HG02852 (cell line): ENCODE measurements around the gene POTEC.
"Not testable (repeated sequence)": the region's sequence is repeated elsewhere in the genome, so short reads cannot be mapped to it uniquely, and the experiment has no call there.

Source experiments
- ATAC-seq: cut with Tn5 transposase; IDR thresholded peaks from one replicate; pipeline ENCODE4 v1.9.1; 2021; ENCODE audit warnings: mild to moderate bottlenecking, moderate library complexity; ENCODE audit not compliant: unreplicated experiment

POTEC gene

DNA sequence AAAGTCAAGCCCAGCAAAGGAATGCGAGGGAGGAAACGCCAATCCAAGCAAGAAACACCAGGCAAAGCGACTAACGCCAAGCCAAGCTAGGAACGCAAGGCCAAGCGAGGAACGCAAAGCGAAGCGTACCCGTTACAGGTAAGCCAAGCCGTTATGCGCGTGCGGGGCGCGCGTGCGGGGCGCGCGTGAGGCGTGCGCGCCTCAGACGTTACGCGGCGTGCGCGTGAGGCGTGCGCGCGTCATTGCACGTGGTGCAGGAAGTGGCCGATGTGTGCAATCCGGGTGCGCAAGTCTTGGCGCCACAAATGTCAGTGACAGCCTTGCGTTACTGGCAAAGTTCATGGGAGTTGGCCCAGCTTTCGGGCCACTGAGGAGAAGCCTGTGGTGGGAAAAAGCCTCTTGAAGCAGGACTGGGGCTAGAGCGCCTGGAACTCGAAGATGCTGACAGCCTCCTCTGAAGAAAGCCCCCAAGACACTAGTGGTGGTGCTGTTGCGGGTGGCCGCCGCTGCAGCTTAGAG, at the start of gene POTEC:
Gene POTEC (minus strand): TSS at position 155 of the 519 bp plus-strand sequence. CDS start 454 bp downstream, outside the sequence.
- not testable (repeated sequence) for ATAC-seq

DNA sequence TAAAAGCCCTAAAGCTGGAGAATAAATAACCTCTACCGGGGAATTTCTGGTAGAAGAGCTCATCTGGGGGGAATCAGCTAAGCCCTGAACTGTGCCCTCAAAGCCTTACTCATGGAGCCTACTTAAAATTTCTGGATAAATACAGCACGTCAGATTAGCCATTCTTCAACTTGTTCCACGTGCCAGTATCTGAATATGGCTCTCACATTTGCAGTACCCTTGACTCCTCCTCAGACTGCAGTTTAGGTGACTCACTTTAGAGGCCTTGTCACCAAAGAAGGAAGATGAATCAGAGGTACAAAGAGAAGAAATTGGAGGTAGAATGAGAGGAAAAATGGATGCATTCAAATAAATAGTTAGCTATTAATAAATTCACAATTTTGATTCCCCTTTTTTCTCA, 34.6 kb upstream of the POTEC start:
- ATAC-seq: no peak

DNA sequence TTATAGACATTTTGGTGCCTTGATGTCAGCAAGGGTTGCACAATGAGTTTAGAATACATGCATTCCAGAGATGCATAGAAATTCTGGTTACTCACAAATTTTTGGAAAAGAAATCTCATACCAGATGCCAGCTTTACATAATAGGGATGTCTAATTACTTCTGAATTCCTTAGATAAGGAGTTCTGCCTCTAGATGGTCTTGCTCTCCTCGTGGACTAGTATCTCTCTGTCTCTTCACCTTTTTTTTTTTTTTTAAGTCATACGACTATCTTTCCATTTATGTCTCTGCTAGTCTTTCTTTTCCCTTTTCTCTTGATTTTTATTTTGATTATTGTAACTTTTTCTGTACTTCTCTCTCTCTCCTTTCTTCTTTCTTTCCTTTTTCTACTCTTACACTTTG, 16.1 kb upstream of the POTEC start:
- not testable (repeated sequence) for ATAC-seq

DNA sequence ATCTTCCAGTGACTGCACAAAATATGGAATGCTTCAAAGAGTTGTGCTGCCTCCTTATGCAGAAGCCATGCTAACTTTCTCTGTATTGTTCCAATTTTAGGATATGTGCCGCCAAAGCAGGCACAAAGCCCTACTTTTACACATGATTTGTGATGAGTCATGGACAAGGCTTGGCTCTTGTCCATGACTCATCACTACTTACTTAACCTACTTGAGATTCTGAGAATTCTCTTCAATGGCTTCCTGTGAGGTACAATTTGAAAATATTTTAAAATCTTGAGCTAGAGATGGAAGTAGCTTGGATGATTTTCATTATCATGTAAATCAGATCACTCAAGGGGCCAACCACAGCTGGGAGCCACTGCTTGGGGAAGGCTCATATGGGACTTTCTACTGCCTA, 11.7 kb downstream of the POTEC start:
- ATAC-seq: not testable (repeated sequence)

DNA sequence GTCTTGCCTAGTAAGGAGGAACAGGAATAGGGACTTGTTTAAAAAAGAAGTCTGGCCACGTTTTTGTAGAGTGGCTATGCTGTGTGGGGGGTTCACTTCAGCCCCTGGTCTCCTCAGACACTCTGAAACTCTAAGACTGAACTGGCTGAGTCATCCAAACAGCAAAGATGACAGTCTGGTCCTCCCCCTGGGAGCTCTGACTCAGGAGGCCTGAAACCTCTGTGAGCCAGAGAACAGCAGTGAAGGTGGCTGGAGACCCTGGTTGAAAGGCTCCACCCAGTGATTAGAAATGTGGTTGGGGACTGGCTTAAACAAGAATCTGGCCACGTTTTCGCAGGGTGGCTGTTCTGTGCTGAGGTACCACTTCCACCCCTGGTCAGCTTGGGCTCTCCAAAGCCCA, 32.7 kb downstream of the POTEC start:
- not testable (repeated sequence) for ATAC-seq

DNA sequence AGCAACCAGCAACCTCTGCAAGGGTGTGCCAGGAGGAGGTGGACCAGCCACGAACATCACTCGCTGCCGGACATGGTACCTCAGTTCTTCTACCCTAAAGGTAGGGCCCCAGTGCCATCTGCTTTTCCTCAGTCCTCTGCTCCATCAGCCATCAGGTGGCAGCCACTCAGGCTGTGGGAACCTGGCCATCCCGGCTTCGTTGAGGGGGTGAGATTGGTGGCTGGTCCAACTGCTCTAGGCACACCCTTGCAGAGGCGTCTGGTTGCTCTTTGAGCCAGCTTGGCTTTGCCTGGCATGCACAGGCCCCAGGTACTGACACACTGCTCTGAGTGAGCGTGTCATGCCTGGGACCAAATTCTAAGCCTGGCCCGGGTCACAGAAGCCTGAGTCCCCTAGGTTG, 39.7 kb downstream of the POTEC start:
- ATAC-seq: not testable (repeated sequence)

DNA sequence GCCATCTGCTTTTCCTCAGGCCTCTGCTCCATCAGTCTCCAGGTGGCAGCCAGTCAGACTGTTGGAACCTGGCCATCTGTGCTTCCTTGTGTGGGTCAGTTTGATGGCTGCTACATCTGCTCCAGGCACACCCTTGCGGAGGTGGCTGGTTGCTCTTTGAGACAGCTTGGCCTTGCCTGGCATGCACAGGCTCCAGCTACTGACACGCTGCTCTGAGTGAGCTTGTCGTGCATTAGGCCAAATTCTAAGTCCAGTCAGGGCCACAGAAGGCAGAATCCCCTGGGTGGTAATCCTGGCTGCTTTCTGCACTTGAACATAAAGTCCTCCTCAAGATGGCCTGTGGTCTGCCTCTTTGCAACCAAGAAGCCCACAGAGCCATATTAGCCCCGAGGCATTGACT, 41.5 kb downstream of the POTEC start:
- ATAC-seq: not testable (repeated sequence)

DNA sequence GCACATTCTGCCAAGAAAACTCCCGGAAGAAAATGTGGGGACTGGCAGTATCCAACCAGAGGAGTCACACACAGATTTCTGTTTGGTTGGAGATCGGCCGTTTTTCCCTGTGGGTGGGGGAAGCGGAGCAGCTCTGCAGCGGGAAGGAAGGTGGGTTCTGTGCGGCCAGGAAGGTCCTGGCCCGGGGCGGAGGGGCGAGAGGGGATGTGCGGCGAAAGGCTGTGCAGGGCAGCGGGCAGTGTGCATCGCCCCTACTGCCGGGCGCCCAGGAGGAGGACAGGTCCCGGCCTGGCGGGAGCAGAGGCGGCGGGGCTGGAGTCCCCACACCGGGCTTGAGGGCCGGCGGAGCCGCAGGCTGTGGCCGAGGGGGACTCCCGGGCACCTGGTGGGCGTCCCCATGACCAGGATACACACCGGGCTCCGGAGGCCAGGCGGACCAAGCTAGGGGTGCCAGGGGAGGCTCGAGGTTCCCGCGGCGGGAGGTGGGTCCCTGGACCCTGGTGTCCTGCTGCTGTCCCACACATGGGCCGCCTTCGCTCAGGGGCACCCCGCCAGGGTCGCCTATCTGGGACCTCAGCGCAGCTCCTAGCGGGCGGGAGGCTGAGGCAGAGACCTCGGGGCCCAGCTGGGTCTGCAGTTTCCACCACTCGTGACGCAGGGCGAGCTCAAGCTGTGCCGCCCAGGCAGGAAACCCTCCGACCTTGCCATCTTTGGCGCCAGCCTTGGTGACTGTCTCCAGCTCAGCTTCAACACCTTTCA, 54.0 kb downstream of the POTEC start:
- not testable (repeated sequence) for ATAC-seq

DNA sequence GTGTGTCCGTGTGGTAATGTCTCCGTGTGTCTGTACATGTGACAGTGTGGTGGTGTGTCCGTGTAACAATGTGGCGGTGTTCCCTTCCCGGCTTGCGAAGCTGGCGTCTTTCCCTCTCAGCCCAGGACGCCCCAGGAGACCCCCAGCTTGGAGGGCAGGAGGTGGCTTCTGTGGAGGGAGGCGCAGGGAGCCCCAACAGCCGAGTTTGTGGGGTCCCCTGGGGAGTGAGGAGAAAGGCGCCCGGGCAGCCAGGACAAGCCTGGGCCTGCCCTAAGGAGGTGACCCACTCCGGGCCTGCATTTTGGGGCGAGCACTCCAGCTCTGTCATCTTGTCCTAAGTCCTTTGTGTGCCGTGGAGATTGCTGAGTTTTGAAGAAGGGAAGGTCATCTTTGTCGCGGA, 54.6 kb downstream of the POTEC start:
- not testable (repeated sequence) for ATAC-seq

DNA sequence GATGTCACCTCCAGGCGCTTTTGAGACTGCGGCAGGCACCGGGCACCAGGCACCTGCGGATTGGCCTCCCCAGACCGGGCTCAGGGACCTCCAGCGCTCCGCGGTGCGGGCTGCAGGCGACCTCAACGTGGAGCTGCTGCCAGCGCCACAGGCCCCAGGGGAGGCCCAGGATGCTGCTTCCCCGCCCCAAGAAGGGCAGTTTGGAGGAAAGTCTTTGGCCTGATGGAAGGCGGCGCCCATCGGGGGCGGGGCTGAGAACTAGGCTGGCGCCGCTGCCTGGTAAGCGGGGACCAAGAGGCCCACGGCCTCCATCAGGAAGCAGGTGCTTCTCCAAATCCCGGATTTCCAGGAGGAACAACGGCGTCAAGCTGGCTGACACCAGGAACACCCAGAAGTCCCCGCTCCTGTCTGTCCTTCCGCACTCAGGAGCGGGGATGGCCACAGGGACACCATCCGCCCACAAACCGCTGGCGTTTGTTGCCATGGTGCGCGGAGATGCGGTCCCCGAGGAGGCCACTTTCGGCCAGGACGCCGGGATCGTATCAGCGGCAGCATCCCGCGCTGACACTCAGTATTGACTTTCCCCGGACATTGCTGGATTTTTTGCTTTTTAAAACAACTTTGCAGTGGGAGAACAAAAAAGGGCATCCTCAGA, 56.3 kb downstream of the POTEC start:
- not testable (repeated sequence) for ATAC-seq

DNA sequence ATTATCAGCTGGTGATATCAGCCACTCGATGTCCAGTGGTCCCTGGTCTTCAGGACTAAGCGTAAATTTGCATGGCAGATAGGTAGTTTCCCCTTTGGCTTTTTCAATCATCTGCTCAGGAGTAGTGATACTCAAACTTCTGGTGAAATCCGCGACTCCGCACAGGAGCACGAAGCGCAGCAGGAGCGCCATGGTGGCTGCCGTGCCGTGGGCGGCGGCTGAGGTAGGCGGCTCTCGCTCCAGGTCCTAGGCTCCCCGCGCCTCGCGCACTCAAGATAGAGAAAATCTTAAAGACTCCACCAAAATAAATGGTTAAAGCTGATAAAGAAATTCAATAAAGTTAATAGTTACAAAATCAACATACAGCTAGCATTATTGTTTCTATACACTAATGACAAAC, 64.3 kb downstream of the POTEC start:
- ATAC-seq: not testable (repeated sequence)

DNA sequence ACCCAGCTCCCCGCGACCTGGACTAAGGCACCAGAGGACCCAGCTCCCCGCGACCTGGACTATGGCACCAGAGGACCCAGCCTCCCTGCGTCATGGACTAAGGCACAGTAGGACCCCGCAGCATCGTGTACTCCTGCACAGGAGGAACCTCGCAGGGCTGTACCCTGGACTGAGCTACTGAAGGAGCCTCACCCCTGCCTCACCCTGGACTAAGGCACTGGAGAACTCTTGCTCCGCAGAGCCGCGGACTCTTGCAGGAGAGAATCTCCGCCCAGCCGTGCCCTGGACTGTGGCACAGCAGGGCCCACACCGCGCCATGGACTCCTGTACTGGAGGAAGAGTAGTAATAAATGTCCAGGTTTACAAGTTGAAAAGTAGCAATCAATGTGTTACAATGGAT, 67.9 kb downstream of the POTEC start:
- not testable (repeated sequence) for ATAC-seq

DNA sequence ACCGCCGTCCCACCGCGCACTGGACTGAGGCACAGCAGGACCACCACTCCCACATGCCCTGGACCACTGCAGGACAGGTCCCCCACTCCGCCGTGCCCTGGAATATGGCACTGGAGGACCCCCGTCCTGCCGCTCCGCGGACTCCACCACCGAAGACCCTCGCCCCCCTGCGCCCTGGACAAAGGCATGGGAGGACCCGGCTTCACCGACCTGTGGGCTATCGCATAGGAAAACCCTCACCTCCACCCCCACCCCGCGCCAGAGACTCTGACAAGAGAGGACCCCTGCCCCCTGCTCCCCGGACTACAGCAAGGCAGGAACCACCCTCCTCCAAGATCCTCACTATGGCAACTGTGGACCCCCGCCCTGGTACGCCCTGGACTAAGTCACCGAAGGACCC, 68.6 kb downstream of the POTEC start:
- not testable (repeated sequence) for ATAC-seq

DNA sequence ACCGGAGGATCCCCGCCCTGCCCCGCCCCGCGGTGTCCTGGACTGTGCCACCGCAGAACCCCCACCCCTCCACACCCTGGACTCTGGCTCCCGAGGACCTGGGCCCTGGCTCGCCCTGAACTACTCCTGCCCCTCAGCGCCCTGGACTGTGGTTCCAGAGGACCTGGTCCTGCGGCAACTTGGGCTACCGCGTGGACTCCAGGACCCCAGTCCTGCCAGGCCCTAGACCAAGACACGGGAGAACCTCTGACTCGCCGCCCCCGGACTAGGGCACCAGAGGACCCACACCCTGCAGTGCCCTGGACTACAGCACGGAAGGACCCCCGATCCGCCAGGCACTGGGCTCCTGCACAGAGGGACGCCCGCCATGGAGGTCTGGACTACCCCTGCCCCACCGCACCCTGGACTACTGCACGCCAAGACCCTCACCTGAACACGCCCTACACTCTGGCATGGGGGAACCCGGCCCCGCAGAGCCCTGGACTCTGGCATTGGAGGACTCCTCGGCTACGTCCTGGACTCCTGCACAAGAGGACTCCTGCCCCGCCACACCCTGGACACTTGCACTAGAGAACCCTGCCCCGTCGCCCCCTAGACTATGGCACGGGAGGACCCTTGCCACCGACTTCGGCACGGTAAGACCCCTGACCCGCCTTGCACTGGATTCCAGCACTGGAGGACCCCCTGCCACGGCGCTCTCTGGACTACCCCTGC, 69.2 kb downstream of the POTEC start:
- not testable (repeated sequence) for ATAC-seq

DNA sequence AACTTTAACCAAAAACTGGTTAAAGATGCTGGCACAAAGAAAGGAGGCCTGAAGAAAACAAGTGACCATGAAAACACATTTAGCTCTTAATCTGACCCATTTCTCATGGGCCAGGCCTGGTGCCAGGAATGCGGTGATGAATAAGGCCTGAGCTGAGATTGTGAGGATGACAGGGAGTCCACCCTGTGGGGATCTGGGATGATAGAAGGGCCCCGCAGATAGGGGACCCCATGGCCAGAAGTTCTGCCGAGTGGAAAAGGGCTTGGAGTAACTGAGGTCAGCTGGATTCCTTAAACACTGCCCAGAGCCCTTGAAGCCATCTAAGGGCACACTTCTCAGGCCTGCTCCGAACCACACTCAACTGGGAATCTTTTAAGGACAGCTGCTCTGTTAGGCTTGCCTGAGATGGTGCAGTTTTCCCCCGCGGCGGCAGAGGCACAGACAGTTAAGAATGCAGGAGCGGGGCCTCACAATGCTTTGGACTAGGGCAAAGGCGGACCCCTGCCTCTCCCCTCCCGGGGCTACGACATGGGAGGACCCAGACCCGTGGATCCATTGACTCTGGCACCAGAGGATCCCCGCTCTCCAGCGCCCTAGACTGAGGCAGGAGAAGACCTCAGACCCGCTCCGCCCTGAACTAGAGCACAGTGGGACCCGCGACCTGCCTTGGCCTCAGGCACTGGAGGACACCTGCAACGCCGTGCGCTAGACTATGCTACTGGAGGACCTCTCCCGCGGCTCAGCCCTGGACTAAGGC, 70.0 kb downstream of the POTEC start:
- not testable (repeated sequence) for ATAC-seq

DNA sequence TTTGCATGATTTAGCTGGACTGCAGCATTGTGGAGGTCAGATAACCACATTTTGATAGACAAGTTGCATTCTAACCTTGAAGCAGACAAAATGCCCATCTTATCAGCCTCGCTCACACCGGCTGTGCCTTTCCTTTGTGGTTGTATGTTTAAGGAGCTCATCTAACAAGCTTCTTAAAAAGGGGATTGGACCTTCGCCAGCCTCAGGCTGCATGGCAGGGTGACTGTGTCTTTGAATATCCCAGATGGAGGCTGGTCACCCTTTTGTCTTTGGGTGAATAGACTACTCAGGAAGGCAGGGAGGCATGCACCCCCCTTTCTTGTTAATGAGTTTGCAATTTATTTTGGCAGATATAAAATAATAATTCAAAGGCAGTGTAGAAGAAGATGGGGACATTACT, 72.1 kb downstream of the POTEC start:
- not testable (repeated sequence) for ATAC-seq

DNA sequence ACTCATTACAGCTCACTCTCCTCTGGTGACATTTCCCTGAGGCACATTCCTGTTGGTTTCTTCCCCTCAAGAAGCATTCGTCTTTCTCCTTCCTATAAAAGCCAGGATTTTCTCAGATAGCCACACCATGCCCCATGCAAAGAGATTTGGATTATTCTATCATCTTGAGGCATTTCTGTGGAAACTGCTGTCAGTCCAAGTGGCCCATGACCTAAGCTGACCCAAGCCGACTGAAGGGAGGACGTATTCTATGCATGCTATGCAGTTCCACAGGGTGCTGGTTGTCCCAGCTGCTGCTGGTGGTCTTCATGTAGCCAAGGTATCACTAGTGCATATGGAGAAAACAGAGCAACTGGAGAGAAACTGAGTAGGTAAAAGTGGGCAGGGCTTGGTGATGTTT, 73.0 kb downstream of the POTEC start:
- ATAC-seq: not testable (repeated sequence)

DNA sequence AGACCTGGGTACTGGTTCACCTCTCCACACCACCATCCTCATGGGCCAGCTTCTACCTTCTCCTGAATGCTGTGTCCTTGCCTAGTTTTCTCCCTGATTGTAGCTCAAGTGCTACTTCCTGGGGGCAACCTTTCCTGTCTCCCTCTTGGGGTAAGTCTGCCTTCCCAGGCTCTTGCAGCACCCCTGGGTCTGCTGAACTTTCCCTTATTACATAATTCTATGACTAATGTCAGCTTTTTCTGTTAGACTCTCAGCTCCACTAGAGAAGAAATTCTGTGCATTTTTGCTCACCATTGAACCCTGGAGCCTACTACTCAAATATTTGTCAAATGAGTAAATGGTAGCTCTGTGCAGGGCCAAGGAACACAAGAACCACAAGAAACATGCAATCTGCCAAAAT, 73.4 kb downstream of the POTEC start:
- not testable (repeated sequence) for ATAC-seq

DNA sequence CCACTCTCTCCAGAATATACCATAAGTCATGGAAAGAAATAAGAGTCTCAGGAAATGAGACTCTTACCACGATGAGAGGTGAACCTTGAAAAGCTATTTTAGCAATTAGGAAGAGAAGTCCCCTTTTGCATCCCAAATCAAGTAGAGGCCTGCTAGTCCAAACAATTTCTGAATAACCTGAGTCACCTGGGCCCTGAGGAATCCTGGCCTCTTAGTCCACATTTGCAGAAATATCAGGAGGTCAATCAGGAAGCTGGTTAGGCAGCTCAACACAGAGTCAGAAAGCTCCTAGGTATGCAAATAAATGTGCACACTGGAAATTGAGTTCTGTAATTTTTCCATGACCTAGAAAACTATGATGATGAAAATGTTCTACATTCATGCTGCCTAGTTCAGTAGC, 77.4 kb downstream of the POTEC start:
- not testable (repeated sequence) for ATAC-seq
